Stimulated activated CD8-positive, alpha-beta memory T cell treated with anti-CD3 and anti-CD28 coated beads, Interleukin-4, amount 100 ng/mL, for 48 hours (primary cell): ENCODE measurements around the gene MEIS3.
"Not testable (repeated sequence)": the region's sequence is repeated elsewhere in the genome, so short reads cannot be mapped to it uniquely, and the experiment has no call there.

Source experiments
- DNase-seq: peaks from one replicate; pipeline ENCODE4 v3.0.0-alpha.2; 2020

MEIS3 gene

GRCh38 chr19:47381121-47381520 lies 38.2 kb downstream of the MEIS3 start:
- no peak for DNase-seq

GRCh38 chr19:47380559-47380958 lies 38.8 kb downstream of the MEIS3 start:
- DNase-seq: no peak

- no peak for DNase-seq
These were observed 39.9 kb downstream of the MEIS3 start for GRCh38 chr19:47379381-47379938.

- no peak for DNase-seq
These were observed 41.1 kb downstream of the MEIS3 start for GRCh38 chr19:47378246-47378645.

DNA sequence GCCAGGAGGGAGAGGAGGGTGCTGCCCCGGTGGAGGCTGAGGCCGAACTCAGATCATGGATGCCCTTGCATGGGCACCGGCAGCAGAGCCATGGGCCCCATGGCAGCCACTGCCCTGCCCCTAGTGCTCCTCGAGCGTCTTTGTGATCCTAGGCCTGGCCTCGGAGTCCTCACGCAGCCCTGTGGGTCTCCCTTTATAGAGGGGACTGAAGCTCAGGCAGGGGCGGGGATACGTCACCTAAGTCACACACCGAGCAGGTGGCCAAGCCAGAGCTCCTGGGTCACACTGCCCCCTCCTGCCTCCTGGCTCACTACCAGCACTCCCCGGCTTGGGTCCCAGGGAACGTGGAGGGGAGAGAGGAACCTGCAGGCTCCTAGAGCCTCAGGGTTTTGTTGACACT lies 41.5 kb downstream of the MEIS3 start:
- no peak for DNase-seq

- DNase-seq: no peak
These were observed 42.1 kb downstream of the MEIS3 start for GRCh38 chr19:47377208-47377701.

DNA sequence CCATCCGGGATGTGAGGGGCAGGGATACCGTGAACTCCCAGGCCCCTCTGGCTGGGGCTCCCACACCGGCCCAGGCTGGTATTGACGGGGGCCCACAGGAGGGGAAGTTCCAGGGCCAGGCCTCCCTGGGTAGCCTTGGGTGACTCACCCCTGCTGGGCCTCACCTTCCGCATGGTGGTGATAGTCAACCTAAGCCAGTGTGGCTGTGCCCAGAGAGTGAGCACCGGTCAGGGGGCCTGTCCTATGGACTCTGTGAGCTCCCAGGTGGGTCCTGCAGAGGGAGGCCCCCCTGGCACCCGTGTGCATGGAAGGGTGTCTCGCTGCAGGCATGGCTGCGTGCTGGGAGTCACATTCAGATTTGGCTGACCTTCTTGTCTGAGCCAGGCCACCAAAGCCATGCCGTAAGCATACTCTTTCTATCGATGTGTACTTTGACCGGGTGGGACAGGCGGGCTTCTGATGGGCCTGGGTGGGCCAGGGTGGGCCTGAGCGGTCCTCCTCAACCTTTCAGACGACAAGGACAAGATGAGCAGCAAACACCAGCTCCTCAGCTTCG lies 42.7 kb downstream of the MEIS3 start:
- no peak for DNase-seq

DNA sequence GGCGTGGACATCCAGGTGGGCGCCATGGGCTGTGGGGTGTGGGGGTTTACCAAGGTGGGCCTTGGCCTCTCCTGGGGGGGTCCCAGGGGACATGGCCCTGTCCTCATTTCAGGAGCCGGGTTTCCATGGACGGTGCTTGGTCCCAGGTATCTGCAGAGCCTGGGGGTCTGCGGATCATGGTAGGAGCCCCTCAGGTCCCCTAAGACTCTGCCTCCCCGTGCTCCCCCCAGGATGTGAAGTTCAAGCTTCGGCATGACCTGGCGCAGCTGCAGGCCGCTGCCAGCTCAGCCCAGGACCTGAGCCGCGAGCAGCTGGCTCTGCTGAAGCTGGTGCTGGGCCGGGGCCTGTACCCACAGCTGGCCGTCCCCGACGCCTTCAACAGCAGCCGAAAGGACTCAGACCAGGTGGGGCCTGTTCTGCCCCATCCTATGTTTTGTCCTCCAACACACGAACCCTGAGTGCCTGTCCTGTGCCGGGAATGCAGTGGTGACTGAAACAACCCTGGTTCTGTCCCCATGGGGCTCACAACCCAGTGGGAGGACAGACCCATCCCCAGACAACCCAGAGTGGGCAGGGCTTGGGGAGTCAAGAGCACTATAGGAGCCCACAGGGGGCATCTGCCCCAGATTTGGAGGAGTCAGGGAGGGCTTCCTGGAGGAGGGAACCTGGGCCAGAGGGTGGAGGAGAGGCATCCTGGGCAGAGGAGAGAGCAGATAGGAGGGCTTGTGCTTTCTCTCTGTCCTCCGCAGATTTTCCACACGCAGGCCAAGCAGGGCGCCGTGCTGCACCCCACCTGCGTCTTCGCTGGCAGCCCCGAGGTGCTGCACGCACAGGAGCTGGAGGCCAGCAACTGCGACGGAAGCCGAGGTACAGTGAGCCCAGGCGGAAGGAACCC lies 43.4 kb downstream of the MEIS3 start:
- DNase-seq: no peak

DNA sequence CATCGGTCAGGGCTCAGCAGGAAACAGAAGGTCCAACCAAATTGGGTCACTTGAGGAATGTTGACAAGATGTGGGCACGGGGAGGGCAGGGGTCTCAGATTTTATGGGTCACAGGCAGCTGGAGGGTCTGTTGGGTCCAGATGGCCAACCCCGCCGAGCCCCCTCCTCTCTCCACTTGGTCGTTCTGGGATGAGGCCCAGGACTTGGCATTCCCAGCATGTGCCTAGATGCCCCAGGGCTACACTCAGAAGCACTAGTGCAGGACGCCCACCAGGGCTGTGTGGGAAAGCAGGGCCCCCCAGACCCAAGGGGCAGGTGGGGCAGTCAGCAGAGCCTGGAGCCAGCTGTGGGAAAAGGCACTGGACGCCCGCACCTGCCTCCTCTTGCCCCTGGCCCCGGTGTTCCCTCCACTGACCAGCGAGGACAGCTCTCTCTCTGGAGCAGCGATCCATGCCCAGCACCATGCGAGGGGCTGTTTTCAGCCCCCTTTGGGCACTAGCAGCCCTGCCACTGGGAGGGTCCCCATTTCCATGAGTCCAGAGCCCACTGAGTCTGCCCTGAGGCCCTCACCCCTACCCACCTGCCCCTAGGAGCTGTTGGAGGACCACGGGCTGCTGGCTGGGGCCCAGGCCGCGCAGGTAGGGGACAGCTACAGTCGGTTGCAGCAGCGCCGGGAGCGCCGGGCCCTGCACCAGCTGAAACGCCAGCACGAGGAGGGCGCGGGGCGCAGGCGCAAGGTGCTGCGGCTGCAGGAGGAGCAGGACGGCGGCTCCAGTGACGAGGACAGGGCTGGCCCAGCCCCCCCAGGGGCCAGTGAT lies 44.2 kb downstream of the MEIS3 start:
- DNase-seq: no peak

DNA sequence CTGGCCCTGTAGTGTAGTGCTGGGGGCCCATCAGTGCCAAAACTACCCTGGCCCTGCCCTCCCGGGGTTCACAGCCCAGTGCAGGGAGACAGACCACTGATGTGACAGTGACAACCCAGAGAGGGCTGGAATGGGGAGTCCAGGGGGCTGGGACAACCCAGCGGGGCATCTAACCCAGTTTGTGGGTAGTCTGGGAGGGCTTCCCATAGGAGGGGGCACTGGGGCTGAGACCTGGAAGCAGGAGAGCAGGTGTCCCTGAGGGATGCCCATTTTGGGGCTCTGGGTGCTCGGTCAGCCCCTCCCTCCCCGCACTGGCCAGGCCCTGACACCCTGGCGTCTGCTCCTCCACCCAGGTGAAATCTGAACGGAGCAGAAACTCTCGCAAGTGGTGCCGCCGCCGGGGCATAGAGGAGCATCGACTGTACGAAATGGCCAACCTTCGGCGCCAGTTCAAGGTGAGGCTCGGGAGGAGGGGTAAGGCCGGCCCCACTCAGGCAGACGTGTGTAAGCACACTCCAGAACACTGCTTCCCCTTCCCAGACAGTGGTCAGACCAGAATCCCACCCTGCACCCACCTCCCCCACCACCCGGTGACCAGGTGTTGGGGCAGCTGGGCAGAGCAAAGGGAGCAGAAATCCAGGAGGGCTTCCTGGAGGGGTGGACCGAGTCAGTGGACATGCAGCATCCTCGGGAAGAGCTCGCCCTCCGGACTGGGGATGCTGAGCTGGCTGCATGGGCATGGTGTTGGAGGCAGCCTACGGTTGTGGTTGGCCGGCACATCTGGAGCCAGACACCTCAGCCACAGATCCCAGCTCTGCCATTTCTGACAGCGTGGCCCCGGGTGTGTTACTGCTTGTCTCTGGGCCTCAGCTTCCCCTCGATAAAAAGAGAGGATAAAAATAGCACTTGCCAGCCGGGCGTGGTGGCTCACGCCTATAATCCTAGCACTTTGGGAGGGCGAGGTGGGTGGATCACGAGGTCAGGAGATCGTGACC lies 45.8 kb downstream of the MEIS3 start:
- no peak for DNase-seq

GRCh38 chr19:47372603-47373002 lies 46.7 kb downstream of the MEIS3 start:
- DNase-seq: no peak

GRCh38 chr19:47371261-47371660 lies 48.1 kb downstream of the MEIS3 start:
- no peak for DNase-seq

DNA sequence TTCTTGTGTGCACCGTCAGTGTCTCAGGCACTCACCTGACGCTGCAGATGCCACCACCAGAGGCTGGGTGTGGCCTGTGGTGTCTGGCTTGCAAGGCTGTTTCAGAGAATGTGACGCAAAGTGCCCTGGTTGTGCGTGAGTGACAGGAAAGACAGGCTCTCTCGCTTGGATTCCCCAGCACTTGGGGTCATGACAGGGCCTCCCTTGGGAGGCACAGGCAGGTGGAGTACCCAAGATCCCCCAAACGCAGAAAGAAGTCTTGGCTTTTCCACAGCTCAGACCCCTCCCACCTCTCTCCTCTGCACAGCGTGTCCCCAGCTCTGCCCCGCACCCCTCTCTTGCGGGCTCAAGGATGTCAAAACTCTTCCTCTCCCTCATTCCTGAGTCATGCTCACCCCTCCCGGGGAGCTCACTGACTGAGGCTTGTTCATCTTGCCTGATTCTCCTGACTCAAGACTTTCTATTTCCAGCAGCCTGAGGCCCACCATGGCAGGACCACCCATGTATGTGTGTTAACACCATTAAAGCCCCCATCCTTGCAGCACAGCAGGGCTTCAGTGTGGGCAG lies 49.2 kb downstream of the MEIS3 start:
- DNase-seq: no peak

GRCh38 chr19:47365455-47365854 lies 53.9 kb downstream of the MEIS3 start:
- not testable (repeated sequence) for DNase-seq

GRCh38 chr19:47363758-47364531 lies 55.4 kb downstream of the MEIS3 start:
- no peak for DNase-seq

DNA sequence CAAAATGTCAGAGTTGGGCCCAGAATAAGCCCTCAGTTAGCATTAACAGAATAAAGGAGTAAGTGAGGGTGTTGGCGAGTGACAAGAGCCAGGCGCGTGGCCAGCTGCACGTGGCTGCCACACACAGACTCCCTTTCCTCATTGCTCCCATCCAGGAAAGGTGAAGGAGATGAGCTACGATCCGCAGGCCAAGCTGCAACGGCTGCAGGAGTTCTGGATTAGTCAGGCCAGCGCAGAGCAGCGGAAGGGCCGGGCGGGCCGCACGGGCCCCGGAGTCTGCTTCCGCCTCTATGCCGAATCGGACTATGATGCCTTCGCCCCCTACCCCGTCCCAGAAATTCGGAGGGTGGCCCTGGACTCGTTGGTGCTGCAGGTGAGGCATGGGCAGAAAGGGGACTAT lies 57.0 kb downstream of the MEIS3 start:
- DNase-seq: no peak

- no peak for DNase-seq
These were observed 60.4 kb downstream of the MEIS3 start for GRCh38 chr19:47358936-47359335.

- peak; percentile 32 for DNase-seq
These were observed 61.3 kb downstream of the MEIS3 start for GRCh38 chr19:47357788-47358680.

DNA sequence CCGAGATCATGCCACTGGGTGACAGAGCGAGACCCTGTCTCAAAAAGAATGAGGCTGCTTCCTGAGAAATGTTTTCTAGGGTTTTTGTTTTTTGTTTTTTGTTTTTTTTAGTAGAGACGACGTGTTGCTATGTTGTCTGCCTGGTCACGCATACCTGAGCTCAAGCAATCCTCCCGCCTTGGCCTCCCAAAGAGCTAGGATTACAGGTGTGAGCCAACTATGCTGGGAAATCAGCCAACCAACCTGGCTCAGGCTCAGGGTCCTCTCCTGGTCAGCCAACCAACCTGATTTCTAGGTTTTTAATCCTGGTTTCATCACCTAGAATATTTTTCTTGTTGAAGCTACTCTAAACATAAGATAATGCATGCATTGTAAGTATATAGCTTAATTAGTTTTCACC lies 62.4 kb downstream of the MEIS3 start:
- no peak for DNase-seq

DNA sequence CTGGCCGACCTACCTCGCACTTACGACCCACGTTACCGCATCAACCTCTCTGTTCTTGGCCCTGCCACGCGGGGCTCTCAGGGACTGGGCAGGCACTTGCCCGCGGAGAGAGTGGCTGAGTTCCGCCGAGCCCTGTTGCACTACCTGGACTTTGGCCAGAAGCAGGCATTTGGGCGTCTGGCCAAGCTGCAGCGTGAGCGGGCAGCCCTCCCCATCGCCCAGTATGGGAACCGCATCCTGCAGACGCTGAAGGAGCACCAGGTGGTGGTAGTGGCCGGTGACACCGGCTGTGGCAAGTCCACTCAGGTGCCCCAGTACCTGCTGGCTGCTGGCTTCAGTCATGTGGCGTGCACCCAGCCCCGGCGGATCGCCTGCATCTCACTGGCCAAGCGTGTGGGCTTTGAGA lies 66.0 kb downstream of the MEIS3 start:
- DNase-seq: no peak
